K562 treated with DMSO at 1 percent for 48 hours (cell line): ENCODE results near the gene SCGB2B2. TPM values are rescaled to one million over a fixed set of nuclear protein-coding genes. Genes with fewer than 3 reads are reported as not detected.

ENCODE experiments used
- total RNA-seq: library from RNA; unstranded; fragments of 300-600 nt; gene quantifications from 2 replicates; pipeline ENCODE4 v1.2.3, GENCODE V29; 2022; ENCODE audit warnings: low replicate concordance; ENCODE audit errors: extremely low read depth

Gene SCGB2B2, protein sequence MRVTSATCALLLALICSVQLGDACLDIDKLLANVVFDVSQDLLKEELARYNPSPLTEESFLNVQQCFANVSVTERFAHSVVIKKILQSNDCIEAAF
- total RNA-seq, result not detected in 2 replicates

DNA sequence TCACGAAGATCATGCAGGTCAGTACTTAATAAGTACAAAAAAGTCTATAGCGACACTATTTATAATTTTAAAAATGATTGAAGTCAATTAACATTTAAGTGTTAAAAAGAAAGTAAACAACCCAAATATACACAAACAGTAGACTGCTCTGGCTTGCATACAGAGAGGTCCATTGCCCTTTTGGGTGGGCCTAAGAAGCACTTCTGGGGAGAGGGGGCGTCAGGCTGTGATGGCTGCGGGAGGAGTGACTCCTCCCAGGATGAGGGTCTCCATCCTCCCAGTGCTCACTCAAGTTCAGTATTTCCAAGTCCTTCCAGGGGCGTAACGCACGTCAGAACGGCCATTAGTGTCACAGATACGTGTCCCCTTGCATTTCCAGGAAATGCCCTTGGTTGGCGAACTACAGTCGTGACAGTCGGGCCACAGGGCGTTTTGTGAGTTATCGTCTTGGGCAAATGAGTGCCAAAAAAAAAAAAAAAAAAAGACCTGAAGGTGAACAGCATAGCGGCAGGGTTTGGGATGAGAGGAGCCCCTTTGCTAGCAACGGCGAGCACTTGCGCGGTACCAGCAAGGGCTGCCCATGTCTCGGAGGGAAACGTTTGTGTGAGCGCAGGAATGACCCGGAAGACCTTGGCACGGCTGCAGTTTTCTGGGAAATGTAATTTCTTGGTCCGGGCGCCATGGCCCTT, at the start of gene SCGB2B2:
Gene SCGB2B2, minus strand, starts transcription at position 463 of the 689 bp plus-strand sequence. CDS start 82,596 bp downstream, outside the sequence.

DNA sequence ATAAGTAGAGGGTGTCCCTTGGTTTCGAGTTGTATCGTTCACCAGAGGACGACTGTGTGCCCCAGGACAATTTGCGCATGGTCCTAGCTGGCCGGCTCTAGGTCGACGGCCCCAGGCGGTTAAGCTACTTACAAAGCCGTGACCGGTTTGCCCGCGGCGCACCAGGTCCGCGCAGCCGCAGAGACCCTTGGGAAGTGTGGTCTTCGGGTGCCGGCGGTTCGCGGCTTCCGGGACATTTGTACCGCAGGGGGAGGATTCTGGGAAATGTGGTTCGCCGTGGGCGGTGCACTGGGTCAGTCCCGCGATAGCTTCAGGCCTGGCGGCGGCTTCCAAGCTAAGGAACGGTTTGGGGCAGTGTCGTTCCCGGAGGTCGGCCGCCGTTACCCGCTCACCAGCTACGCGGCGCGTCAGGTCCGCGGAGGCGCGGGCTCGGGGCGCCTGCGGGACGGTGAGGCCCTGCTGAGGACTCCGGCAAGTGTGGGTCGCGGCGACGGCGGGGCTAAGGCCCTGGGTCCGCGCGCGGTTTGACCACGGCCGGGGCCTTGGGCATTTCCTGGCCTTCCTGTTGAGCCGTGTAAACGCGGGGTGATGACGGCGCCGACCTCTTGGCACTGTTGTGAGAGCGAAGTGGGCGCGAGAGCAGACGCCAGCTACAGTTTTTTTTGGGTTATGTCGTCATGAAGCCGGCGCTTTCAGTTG, 576 bp upstream of the SCGB2B2 start, which contains the start of gene ZNF302:
Gene ZNF302, plus strand, starts transcription at position 293 of the 699 bp plus-strand sequence. CDS start 1,127 bp downstream, outside the sequence.

Other genes with a start within 250 kb of the SCGB2B2 start
- gene UBA2, start 248.8 kb downstream of the SCGB2B2 start, total RNA-seq, result 120 TPM in 1 of 2 replicates, not detected in the other
- not detected in 2 replicates for gene WTIP, start 195.4 kb downstream of the SCGB2B2 start, total RNA-seq
- gene ZNF302, start 519 bp upstream of the SCGB2B2 start, total RNA-seq, result not detected in 2 replicates
- not detected in 2 replicates for gene ZNF181, start 57.1 kb upstream of the SCGB2B2 start, total RNA-seq
- not detected in 2 replicates for gene ZNF599, start 96.1 kb upstream of the SCGB2B2 start, total RNA-seq
- gene ZNF30, start 249.7 kb upstream of the SCGB2B2 start, total RNA-seq, result not detected in 2 replicates